H1 (cell line): Measurements from ENCODE around the gene SEC14L6. TPM values are rescaled to one million over a fixed set of nuclear protein-coding genes. Genes with fewer than 3 reads are reported as not detected.

Experiments
- CTCF ChIA-PET: fragments of 300-600 bp; sonication (Branson Sonifier 250); formaldehyde crosslinking; loops from one replicate; lab custom pipeline; 2021; ENCODE audit not compliant: partially characterized antibody; lab: Charles Lee
- POLR2A ChIA-PET: fragments of 300-600 bp; sonication (Branson Sonifier 250); formaldehyde crosslinking; loops from one replicate; lab custom pipeline; 2021; ENCODE audit warnings: inconsistent platforms; ENCODE audit not compliant: partially characterized antibody; lab: Charles Lee
- DNase-seq, 2 experiments: peaks; one replicate each; pipeline versions ENCODE4 v3.0.0 to v3.0.0-alpha.2; 2010 to 2022; ENCODE audit warnings: low spot score in 2 of 2, low read depth in 1 of 2, mixed read lengths in 1 of 2
- FAIRE-seq: peaks from 2 replicates; lab custom pipeline; 2011; peaks lifted over from hg19 to GRCh38; lab: Jason Lieb, UNC
- H2AFZ ChIP-seq: 2 replicates; pipeline ENCODE4 v1.8.1; 2012; ENCODE audit warnings: low read length, inconsistent platforms
- H2AK5ac ChIP-seq: 2 replicates; pipeline ENCODE4 v1.6.1; 2013; ENCODE audit warnings: low read depth, low read length
- H2BK120ac ChIP-seq: replicated peaks from 2 replicates; pipeline ENCODE3; 2013; ENCODE audit warnings: low read depth, low read length, inconsistent platforms
- H2BK12ac ChIP-seq: 2 replicates; pipeline ENCODE4 v1.6.1; 2013; ENCODE audit warnings: low read depth, low read length
- H2BK15ac ChIP-seq: 2 replicates; pipeline ENCODE4 v1.6.1; 2013; ENCODE audit warnings: low read length
- H2BK20ac ChIP-seq: 2 replicates; pipeline ENCODE4 v1.6.1; 2013; ENCODE audit warnings: low read length
- H2BK5ac ChIP-seq: 2 replicates; pipeline ENCODE4 v1.6.1; 2013; ENCODE audit warnings: low read depth, low read length
- H3K14ac ChIP-seq: 2 replicates; pipeline ENCODE4 v1.6.1; 2013; ENCODE audit warnings: inconsistent platforms; ENCODE audit not compliant: insufficient read length
- H3K18ac ChIP-seq: 2 replicates; pipeline ENCODE4 v1.6.1; 2013; ENCODE audit warnings: low read length; ENCODE audit errors: extremely low read depth
- H3K23ac ChIP-seq: 2 replicates; pipeline ENCODE4 v1.6.1; 2013; ENCODE audit warnings: inconsistent platforms; ENCODE audit not compliant: insufficient read length
- H3K23me2 ChIP-seq: 2 replicates; pipeline ENCODE4 v1.6.1; 2013; ENCODE audit warnings: low read depth, low read length
- H3K27ac ChIP-seq: 2 replicates; pipeline ENCODE4 v1.6.1; 2011; ENCODE audit warnings: low read depth, low read length, inconsistent platforms
- H3K27me3 ChIP-seq, 4 experiments: replicated peaks in 1 of 4; 1 replicate in 1 of 4; 2 replicates in 3 of 4; pipeline versions ENCODE4 v1.6.1 to v1.8.1; 2011 to 2013; ENCODE audit warnings: low read length in 3 of 4, mild to moderate bottlenecking in 3 of 4, inconsistent platforms in 2 of 4, mixed read lengths in 2 of 4, moderate library complexity in 1 of 4; ENCODE audit not compliant: control insufficient read depth in 3 of 4, insufficient read depth in 3 of 4; ENCODE audit errors: extremely low read depth in 1 of 4
- H3K36me3 ChIP-seq, 4 experiments: 2 replicates each; pipeline versions ENCODE4 v1.6.1 to v1.8.1; 2011 to 2013; ENCODE audit warnings: mild to moderate bottlenecking in 4 of 4, low read length in 3 of 4, moderate library complexity in 2 of 4, control low read depth in 1 of 4, inconsistent platforms in 1 of 4; ENCODE audit not compliant: insufficient read depth in 4 of 4, control insufficient read depth in 2 of 4
- H3K4ac ChIP-seq: replicated peaks from 2 replicates; pipeline ENCODE3; 2013; ENCODE audit warnings: low read length, low read depth, mixed read lengths, inconsistent platforms; ENCODE audit not compliant: insufficient read length
- H3K4me1 ChIP-seq, 4 experiments: replicated peaks in 1 of 4; 1 replicate in 1 of 4; 2 replicates in 3 of 4; pipeline versions ENCODE4 v1.6.1 to v1.8.1; 2011 to 2013; ENCODE audit warnings: low read length in 3 of 4, inconsistent platforms in 2 of 4, mixed read lengths in 1 of 4; ENCODE audit not compliant: insufficient read depth in 4 of 4, control insufficient read depth in 3 of 4
- H3K4me2 ChIP-seq, 2 experiments: 2 replicates each; pipeline versions ENCODE4 v1.6.1 to v1.8.1; 2011 to 2013; ENCODE audit warnings: low read depth in 2 of 2, low read length in 2 of 2, control low read depth in 1 of 2, inconsistent platforms in 1 of 2, mild to moderate bottlenecking in 1 of 2; ENCODE audit not compliant: insufficient read depth in 1 of 2
- H3K4me3 ChIP-seq, 4 experiments: fragments of 200-600, 300-600 bp in 1 of 4; sonication (generic), shearing (Covaris generic), sonication (Bioruptor Twin) in 1 of 4; 2 replicates each; pipeline versions ENCODE4 v1.5.1 to v1.8.1; 2011 to 2016; ENCODE audit warnings: low read length in 4 of 4, low read depth in 3 of 4, control low read depth in 2 of 4, inconsistent platforms in 2 of 4, mild to moderate bottlenecking in 2 of 4, mixed read lengths in 1 of 4, moderate library complexity in 1 of 4; ENCODE audit not compliant: insufficient read depth in 2 of 4; ENCODE audit errors: extremely low read depth in 1 of 4
- H3K56ac ChIP-seq: replicated peaks from 2 replicates; pipeline ENCODE3; 2013; ENCODE audit warnings: low read depth, mild to moderate bottlenecking, mixed read lengths, low read length, inconsistent platforms; ENCODE audit not compliant: insufficient read length
- H3K79me1 ChIP-seq: 2 replicates; pipeline ENCODE4 v1.6.1; 2013; ENCODE audit warnings: low read depth, low read length, control low read depth
- H3K79me2 ChIP-seq, 2 experiments: 2 replicates each; pipeline versions ENCODE4 v1.6.1 to v1.8.1; 2012 to 2013; ENCODE audit warnings: low read length in 2 of 2, mild to moderate bottlenecking in 2 of 2, inconsistent platforms in 1 of 2; ENCODE audit not compliant: insufficient read depth in 2 of 2, control insufficient read depth in 1 of 2
- H3K9ac ChIP-seq, 4 experiments: replicated peaks in 1 of 4; 1 replicate in 1 of 4; 2 replicates in 3 of 4; pipeline versions ENCODE4 v1.6.1 to v1.8.1; 2011 to 2013; ENCODE audit warnings: low read depth in 3 of 4, low read length in 3 of 4, control low read depth in 2 of 4, mild to moderate bottlenecking in 2 of 4, moderate library complexity in 2 of 4, inconsistent platforms in 1 of 4; ENCODE audit errors: extremely low read depth in 1 of 4
- H3K9me3 ChIP-seq, 2 experiments: 2 replicates each; pipeline versions ENCODE4 v1.6.1 to v1.8.1; 2012 to 2013; ENCODE audit warnings: mild to moderate bottlenecking in 2 of 2, moderate library complexity in 2 of 2, control low read depth in 1 of 2, inconsistent platforms in 1 of 2, low read depth in 1 of 2, low read length in 1 of 2, mixed read lengths in 1 of 2; ENCODE audit not compliant: insufficient read depth in 2 of 2
- H4K20me1 ChIP-seq, 2 experiments: replicated peaks in 1 of 2; 2 replicates each; pipeline versions ENCODE3 to v1.8.1; 2011 to 2013; ENCODE audit warnings: inconsistent platforms in 2 of 2, low read length in 2 of 2, mild to moderate bottlenecking in 1 of 2; ENCODE audit not compliant: insufficient read depth in 2 of 2, control insufficient read depth in 1 of 2
- H4K5ac ChIP-seq: 2 replicates; pipeline ENCODE4 v1.6.1; 2013; ENCODE audit warnings: low read length, low read depth, mixed read lengths, inconsistent platforms; ENCODE audit not compliant: insufficient read length
- H4K8ac ChIP-seq: 2 replicates; pipeline ENCODE4 v1.8.0; 2013; ENCODE audit warnings: mild to moderate bottlenecking, moderate library complexity, low read length, inconsistent platforms; ENCODE audit not compliant: insufficient read depth; ENCODE audit errors: extremely low read depth
- H4K91ac ChIP-seq: replicated peaks from 2 replicates; pipeline ENCODE3; 2013; ENCODE audit warnings: low read length, mixed read lengths, inconsistent platforms; ENCODE audit not compliant: insufficient read length
- SP4 ChIP-seq: IDR thresholded peaks from 2 replicates; pipeline ENCODE4 v1.6.1; 2012; ENCODE audit warnings: low read length, inconsistent platforms
- WGBS, 2 experiments: shearing (Covaris generic) in 1 of 2; methylation state at CpG; one replicate each; pipeline versions ENCODE4 v1.1.6 to v1.1.7; 2013 to 2015; ENCODE audit warnings: low lambda C conversion rate in 2 of 2, mixed read lengths in 2 of 2, inconsistent platforms in 1 of 2, low coverage in 1 of 2, missing lambda C conversion rate in 1 of 2; ENCODE audit not compliant: insufficient replicate concordance in 2 of 2, insufficient coverage in 1 of 2, insufficient read length in 1 of 2; ENCODE audit errors: extremely low coverage in 1 of 2, missing lambda C conversion rate in 1 of 2; 5-methylcytosine and 5-hydroxymethylcytosine counted together
- polyA plus RNA-seq, 7 experiments: library from polyadenylated mRNA; depleted of rRNA in 3 of 7; stranded (reverse) in 5 of 7; unstranded in 2 of 7; fragments of >200 nt in 5 of 7; fragments of 200-250 nt in 2 of 7; gene quantifications; 1 replicate in 5 of 7; 2 replicates in 1 of 7; 4 replicates in 1 of 7; pipeline versions ENCODE4 v1.2.1 to v1.2.3, GENCODE V29; 2011 to 2013; ENCODE audit warnings: missing spikeins in 2 of 7, mixed read lengths in 2 of 7
- total RNA-seq: library from RNA; stranded (reverse); fragmentation: NEBNext Ultra II Directional; extraction: Animal tissue kit (Norgen Biotek cat#: 25700); gene quantifications from 2 replicates; pipeline ENCODE4 v1.2.1, GENCODE V29; 2021

SEC14L6 gene
- total and polyA plus RNA-seq, 2 of the 8 experiments (the other 6 are each of a cell fraction or from before 2014, with no cell fraction given): 0.63 to 2.1 TPM

DNA sequence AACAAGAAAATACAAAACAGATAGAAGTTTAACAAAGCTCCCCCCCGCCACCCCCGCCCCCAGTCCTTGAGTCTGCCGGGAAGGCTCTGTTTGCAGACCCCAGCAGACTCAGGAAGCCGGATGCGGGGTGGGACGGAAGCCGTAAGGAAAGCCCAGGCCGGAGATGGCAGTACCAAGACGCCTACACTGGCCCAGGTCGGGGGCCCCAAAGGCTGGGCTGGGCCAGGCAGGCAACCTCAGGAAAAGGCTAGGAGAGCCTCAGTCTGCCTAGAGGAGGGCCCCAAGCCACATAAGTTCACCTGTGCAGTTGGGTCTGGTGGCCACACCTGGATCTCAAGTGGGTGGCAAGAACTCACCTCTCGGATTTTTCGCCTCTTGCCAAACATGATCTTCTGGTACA is 31.9 kb upstream of the SEC14L6 start:
- no peak overlapping the region for H4K5ac ChIP-seq
- ChIA-PET CTCF (interaction anchor here (1.1 kb wide), 1 partner anchor 29 kb away, joined by 3 read pairs; the partner anchor contains the start of gene TCN2), POLR2A (interaction anchor here (6.7 kb wide), 1 partner anchor 9 kb away, joined by 64 read pairs; the partner anchor contains the start of gene PES1)
- no peaks in the 10 kb centered on the region for H3K9me3 ChIP-seq
- H3K4me2 ChIP-seq: no peak overlapping the region
- H3K27ac ChIP-seq: no peak overlapping the region
- WGBS, 2 experiments: 93% methylated on average over 12 of the region's 12 CpGs; no CpG with 5 or more reads in 1 of the 2 experiments
- H2BK5ac ChIP-seq: no peak overlapping the region
- no peak overlapping the region for H2BK120ac ChIP-seq
- no peak for TF ChIP-seq SP4
- DNase-seq (no peak), FAIRE-seq (no peak)
- no peak overlapping the region for H2BK15ac ChIP-seq
- H2AK5ac ChIP-seq: no peak overlapping the region
- no peak overlapping the region for H4K91ac ChIP-seq
- no peak overlapping the region for H3K23ac ChIP-seq
- peaks cover 10% of the 10 kb centered on the region; the same call in 1 of the 2 replicates for H3K23me2 ChIP-seq
- H3K27me3 ChIP-seq: no peaks in the 10 kb centered on the region
- peaks cover 27 to 64% (median 57%) of the 10 kb centered on the region in 4 experiments; a peak in 7 of 8 replicates for H3K36me3 ChIP-seq
- no peak overlapping the region for H3K4ac ChIP-seq
- peaks cover 5 to 22% of the 10 kb centered on the region in 2 experiments for H4K20me1 ChIP-seq
- no peak overlapping the region for H4K8ac ChIP-seq
- peaks cover 0 to 8% (median 3%) of the 10 kb centered on the region in 4 experiments; a peak in 4 of 7 replicates for H3K4me1 ChIP-seq
- 0 out of 2 replicates have a peak, but pooled peaks cover 3% of the 10 kb centered on the region for H3K79me1 ChIP-seq
- H3K79me2 ChIP-seq: no peaks in the 10 kb centered on the region; a peak in 1 of 4 replicates
- no peak overlapping the region for H2BK12ac ChIP-seq
- H3K4me3 ChIP-seq: no peak overlapping the region
- H3K14ac ChIP-seq: no peak overlapping the region
- H2BK20ac ChIP-seq: no peak overlapping the region
- no peak overlapping the region for H3K9ac ChIP-seq
- H3K18ac ChIP-seq: no peak overlapping the region
- no peak overlapping the region for H2AFZ ChIP-seq
- H3K56ac ChIP-seq: no peak overlapping the region
